ENCODE measurements around the gene DARS1. TPM values are rescaled to one million over a fixed set of nuclear protein-coding genes. Genes with fewer than 3 reads are reported as not detected.

The DARS1 gene
- total RNA-seq, 4 donors from 2014 or later: 58.7 to 73.6 (median 65.7) TPM

DNA sequence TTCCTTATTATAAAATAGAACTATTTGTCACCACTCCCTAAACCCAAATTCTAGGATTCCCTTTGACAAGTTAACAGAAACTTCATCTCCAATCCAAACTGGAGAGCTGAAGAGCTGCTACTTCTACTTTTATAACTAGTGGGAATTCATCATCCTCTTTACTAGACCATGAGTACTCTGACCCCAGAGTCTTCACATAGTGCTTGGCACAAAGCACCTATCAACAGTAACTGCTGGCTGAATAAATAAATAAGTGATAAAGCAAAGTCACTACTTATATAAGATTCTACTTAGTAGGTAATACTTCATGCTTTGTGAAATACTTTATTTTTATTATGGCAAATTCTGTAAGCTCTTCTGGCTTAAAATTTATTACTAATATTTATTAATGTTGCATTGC, 49.5 kb downstream of the DARS1 start:
- TF ChIP-seq CTCF (IDR thresholded peaks at IDR 0.05): no peak
- TF ChIP-seq POLR2A (IDR thresholded peaks at IDR 0.05): no peak
- DNase-seq (ENCODE audit: low spot score in 2 of 2): no peak
- no peak overlapping the region for H3K4me3 ChIP-seq (ENCODE audit: low read depth, poor library complexity, severe bottlenecking)
- intact Hi-C loops (cut with DNase I; ENCODE audit: low total_unique reads): no loop called here

GRCh38 chr2:135931776-135932443, 53.5 kb downstream of the DARS1 start:
- no peak overlapping the region for H3K4me3 ChIP-seq (ENCODE audit: low read depth, poor library complexity, severe bottlenecking)
- intact Hi-C loops (cut with DNase I; ENCODE audit: low total_unique reads): no loop called here
- DNase-seq (ENCODE audit: low spot score in 2 of 2): no peak
- TF ChIP-seq POLR2A (IDR thresholded peaks at IDR 0.05) (no peak), CTCF (IDR thresholded peaks at IDR 0.05) (no peak)

GRCh38 chr2:135926605-135927004, 58.8 kb downstream of the DARS1 start:
- WGBS, 2 donors: 68 to 70% methylated on average over 3 of the region's 3 CpGs
- intact Hi-C loops (cut with DNase I; ENCODE audit: low total_unique reads): no loop called here
- no peak overlapping the region for H3K4me3 ChIP-seq (ENCODE audit: low read depth, poor library complexity, severe bottlenecking)
- no peak for DNase-seq (ENCODE audit: low spot score in 2 of 2)
- TF ChIP-seq POLR2A (IDR thresholded peaks at IDR 0.05) (no peak), CTCF (IDR thresholded peaks at IDR 0.05) (no peak)

- H3K4me3 ChIP-seq (ENCODE audit: low read depth, poor library complexity, severe bottlenecking): no peak overlapping the region
- DNase-seq (ENCODE audit: low spot score in 2 of 2): no peak
- intact Hi-C loops (cut with DNase I; ENCODE audit: low total_unique reads): no loop called here
- TF ChIP-seq POLR2A (IDR thresholded peaks at IDR 0.05): no peak
- TF ChIP-seq CTCF (IDR thresholded peaks at IDR 0.05): no peak
- 74 to 75% methylated on average over 2 of the region's 2 CpGs for WGBS, 2 donors
Observed at GRCh38 chr2:135925571-135925970, 59.9 kb downstream of the DARS1 start.

- intact Hi-C loops (cut with DNase I; ENCODE audit: low total_unique reads): loop anchor here (10.0 kb wide), 1 partner anchor 459 kb away; no protein-coding TSS in a partner anchor
- WGBS, 2 donors: 43 to 45% methylated on average over 3 of the region's 3 CpGs
- no peak for DNase-seq (ENCODE audit: low spot score in 2 of 2)
- TF ChIP-seq POLR2A (IDR thresholded peaks at IDR 0.05) (no peak), CTCF (IDR thresholded peaks at IDR 0.05) (no peak)
- no peak overlapping the region for H3K4me3 ChIP-seq (ENCODE audit: low read depth, poor library complexity, severe bottlenecking)
Observed at GRCh38 chr2:135916207-135916606, 69.2 kb downstream of the DARS1 start.

- TF ChIP-seq CTCF (IDR thresholded peaks at IDR 0.05) (no peak), POLR2A (IDR thresholded peaks at IDR 0.05) (no peak)
- H3K4me3 ChIP-seq (ENCODE audit: low read depth, poor library complexity, severe bottlenecking): no peak overlapping the region
- DNase-seq (ENCODE audit: low spot score in 2 of 2): no peak
- WGBS, 2 donors: 64 to 71% methylated on average over 3 of the region's 3 CpGs
- intact Hi-C loops (cut with DNase I; ENCODE audit: low total_unique reads): loop anchor here (10.0 kb wide), 1 partner anchor 460 kb away; no protein-coding TSS in a partner anchor
Observed at GRCh38 chr2:135914485-135914884, 70.9 kb downstream of the DARS1 start.
